SU-DHL-6 (cell line): ENCODE measurements around the gene FSTL4.

Experiments used
- H2AFZ ChIP-seq: fragments of 200-600 bp; sonication (generic); 2 replicates; pipeline ENCODE4 v1.6.1; 2014; ENCODE audit warnings: low read depth, mild to moderate bottlenecking, moderate library complexity, mixed read lengths, antibody characterized with exemption, low read length; ENCODE audit not compliant: severe bottlenecking
- H3F3A ChIP-seq: fragments of 200-600 bp; shearing (Covaris generic); 2 replicates; pipeline ENCODE4 v1.6.0; 2016; ENCODE audit warnings: antibody characterized with exemption, mild to moderate bottlenecking; ENCODE audit not compliant: insufficient read depth
- H3K27ac ChIP-seq: fragments of 200-600 bp; sonication (generic); 2 replicates; pipeline ENCODE4 v1.5.1; 2016; ENCODE audit warnings: low read depth, mild to moderate bottlenecking, low read length, moderate library complexity, mixed read lengths
- H3K27me3 ChIP-seq: fragments of 200-600 bp; sonication (generic), shearing (Covaris generic); 2 replicates; pipeline ENCODE4 v1.6.0; 2014; ENCODE audit warnings: mild to moderate bottlenecking, low read length
- H3K36me3 ChIP-seq: fragments of 200-600 bp; sonication (generic); 2 replicates; pipeline ENCODE4 v1.6.1; 2014; ENCODE audit warnings: mild to moderate bottlenecking, low read length, mixed read lengths
- H3K4me2 ChIP-seq: fragments of 300-600, 200-600 bp; shearing (Covaris generic), sonication (generic); 2 replicates; pipeline ENCODE4 v1.6.0; 2014; ENCODE audit warnings: low read length, low read depth, mild to moderate bottlenecking; ENCODE audit not compliant: poor library complexity, severe bottlenecking
- H3K4me3 ChIP-seq: fragments of 200-600 bp; sonication (generic); 2 replicates; pipeline ENCODE4 v1.5.1; 2014; ENCODE audit warnings: antibody characterized with exemption, low read length, mild to moderate bottlenecking, mixed read lengths; ENCODE audit not compliant: insufficient read depth, poor library complexity, severe bottlenecking
- H3K79me2 ChIP-seq: fragments of 200-600 bp; sonication (generic); 2 replicates; pipeline ENCODE4 v1.6.1; 2014; ENCODE audit warnings: mild to moderate bottlenecking, low read length, moderate library complexity; ENCODE audit not compliant: insufficient read depth
- H3K9ac ChIP-seq: fragments of 200-600 bp; sonication (generic); 2 replicates; pipeline ENCODE4 v1.7.0; 2014; ENCODE audit warnings: mild to moderate bottlenecking, low read length
- H3K9me2 ChIP-seq: fragments of 200-600 bp; sonication (generic); replicated peaks from 2 replicates; pipeline ENCODE4 v1.6.1; 2014; ENCODE audit warnings: low read length; ENCODE audit not compliant: insufficient read depth
- H3K9me3 ChIP-seq: fragments of 200-600 bp; sonication (generic); 2 replicates; pipeline ENCODE4 v1.6.1; 2014; ENCODE audit warnings: low read length, mixed read lengths; ENCODE audit not compliant: insufficient read depth
- H4K20me1 ChIP-seq: fragments of 200-600 bp; sonication (generic); 2 replicates; pipeline ENCODE4 v1.6.1; 2014; ENCODE audit warnings: low read depth, mild to moderate bottlenecking, antibody characterized with exemption, low read length, moderate library complexity, mixed read lengths
- EZH2phosphoT487 ChIP-seq: fragments of 200-600 bp; sonication (generic), shearing (Covaris generic); conservative IDR thresholded peaks from 2 replicates; pipeline ENCODE4 v1.6.1; 2018; ENCODE audit warnings: mild to moderate bottlenecking, antibody characterized with exemption, low read length, moderate library complexity, mixed read lengths
- TF ChIP-seq, protein P1 (sequence below): fragments of 200-600 bp; sonication (generic); IDR thresholded peaks from one replicate; pipeline ENCODE4 v1.5.1; 2017; ENCODE audit warnings: antibody characterized with exemption, mild to moderate bottlenecking, low read length, moderate library complexity; ENCODE audit not compliant: insufficient read depth, poor library complexity, severe bottlenecking

The FSTL4 gene

DNA sequence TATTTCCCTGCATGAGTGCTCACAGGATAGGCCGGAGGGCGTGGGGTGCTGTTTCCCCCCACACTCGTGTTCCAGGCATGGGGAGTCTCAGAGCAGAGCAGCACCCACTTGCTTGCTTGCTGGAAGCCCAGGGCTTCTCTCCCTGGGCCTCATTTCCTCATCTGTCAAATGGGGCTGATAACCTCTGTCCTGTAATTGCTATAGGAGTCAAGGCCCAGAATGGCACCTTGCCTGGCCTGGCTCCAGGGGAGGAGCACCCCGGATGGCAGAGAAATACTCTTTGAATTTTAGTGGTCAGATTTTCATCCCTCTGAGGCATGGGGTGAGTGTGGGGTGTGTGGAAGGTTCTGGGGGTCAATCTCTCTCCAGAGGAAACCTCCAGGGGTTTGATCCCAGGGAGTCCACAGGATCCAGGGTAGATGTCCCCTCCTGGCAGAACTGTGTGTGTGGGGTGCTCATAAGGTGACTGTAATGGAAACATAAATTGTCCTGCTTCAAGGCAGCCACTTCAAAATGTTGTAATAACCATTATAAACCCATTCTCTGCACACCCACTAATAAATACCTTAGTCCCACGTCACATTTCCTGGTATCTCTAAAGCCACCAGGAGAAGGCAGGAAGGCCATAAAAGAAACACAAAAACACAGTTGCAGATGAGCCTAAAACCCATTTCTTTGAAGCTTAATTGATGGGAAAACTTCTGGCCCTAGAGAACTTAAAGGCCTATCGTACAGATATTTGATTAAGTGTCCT is 272.2 kb downstream of the FSTL4 start:
- no peaks in the 10 kb centered on the region for H4K20me1 ChIP-seq
- no peaks in the 10 kb centered on the region for H3K9me3 ChIP-seq
- no peak for TF ChIP-seq EZH2phosphoT487
- TF ChIP-seq, protein P1, sequence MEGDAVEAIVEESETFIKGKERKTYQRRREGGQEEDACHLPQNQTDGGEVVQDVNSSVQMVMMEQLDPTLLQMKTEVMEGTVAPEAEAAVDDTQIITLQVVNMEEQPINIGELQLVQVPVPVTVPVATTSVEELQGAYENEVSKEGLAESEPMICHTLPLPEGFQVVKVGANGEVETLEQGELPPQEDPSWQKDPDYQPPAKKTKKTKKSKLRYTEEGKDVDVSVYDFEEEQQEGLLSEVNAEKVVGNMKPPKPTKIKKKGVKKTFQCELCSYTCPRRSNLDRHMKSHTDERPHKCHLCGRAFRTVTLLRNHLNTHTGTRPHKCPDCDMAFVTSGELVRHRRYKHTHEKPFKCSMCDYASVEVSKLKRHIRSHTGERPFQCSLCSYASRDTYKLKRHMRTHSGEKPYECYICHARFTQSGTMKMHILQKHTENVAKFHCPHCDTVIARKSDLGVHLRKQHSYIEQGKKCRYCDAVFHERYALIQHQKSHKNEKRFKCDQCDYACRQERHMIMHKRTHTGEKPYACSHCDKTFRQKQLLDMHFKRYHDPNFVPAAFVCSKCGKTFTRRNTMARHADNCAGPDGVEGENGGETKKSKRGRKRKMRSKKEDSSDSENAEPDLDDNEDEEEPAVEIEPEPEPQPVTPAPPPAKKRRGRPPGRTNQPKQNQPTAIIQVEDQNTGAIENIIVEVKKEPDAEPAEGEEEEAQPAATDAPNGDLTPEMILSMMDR, result no peak
- H3K79me2 ChIP-seq, result no peaks in the 10 kb centered on the region
- H3K4me2 ChIP-seq, result no peak overlapping the region
- no peaks in the 10 kb centered on the region for H3K27me3 ChIP-seq
- H3K9ac ChIP-seq, result no peak overlapping the region
- H3F3A ChIP-seq, result no peaks in the 10 kb centered on the region
- no peaks in the 10 kb centered on the region for H3K9me2 ChIP-seq
- no peak overlapping the region for H3K27ac ChIP-seq
- no peaks in the 10 kb centered on the region for H3K36me3 ChIP-seq
- H3K4me3 ChIP-seq, result no peak overlapping the region
- H2AFZ ChIP-seq, result no peak overlapping the region

DNA sequence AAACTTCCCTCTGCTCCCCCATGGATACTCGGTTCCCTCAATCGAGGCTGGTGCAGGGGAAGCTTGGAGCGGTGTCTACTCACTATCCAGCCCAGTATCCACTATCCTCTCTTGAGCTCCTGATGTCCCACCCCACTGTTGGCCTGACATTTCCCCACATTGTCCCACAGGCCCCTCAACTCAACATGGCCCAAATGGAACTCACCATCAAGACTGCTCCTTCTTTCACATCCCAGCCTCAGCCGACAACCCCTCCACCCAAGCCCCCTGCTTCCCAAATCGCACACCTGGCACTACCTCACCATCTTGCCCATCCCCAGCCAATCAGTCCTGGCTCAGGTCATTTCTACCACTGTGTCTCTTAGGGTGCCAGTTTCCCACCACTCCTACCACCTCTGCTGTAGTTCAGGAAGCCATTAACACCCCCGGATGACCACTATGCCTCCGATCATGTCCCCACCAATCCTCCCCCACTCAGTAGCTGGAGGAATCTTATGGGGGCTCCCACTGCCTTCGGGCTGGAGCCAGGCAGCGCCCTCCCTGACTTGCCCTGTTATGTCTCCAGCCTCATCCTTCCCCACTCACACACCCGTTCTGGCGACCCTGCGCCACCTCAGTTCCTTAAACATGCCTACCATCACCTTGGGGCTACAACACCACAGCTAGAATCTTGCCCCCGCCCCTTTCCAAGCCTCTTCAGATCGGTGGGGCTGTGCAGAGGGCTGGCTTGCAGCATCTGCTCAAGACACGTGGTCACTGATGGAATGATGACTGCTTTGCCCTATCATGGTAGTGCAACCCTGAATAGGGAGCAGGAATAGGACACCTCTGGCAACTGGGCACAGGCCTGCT is 273.6 kb downstream of the FSTL4 start:
- no peaks in the 10 kb centered on the region for H3F3A ChIP-seq
- H3K36me3 ChIP-seq, result no peaks in the 10 kb centered on the region
- no peaks in the 10 kb centered on the region for H3K27me3 ChIP-seq
- no peak overlapping the region for H3K9ac ChIP-seq
- no peak overlapping the region for H3K4me2 ChIP-seq
- no peak overlapping the region for H3K4me3 ChIP-seq
- TF ChIP-seq EZH2phosphoT487, result no peak
- TF ChIP-seq, protein P1, result no peak
- no peaks in the 10 kb centered on the region for H3K9me2 ChIP-seq
- H3K79me2 ChIP-seq, result no peaks in the 10 kb centered on the region
- no peaks in the 10 kb centered on the region for H3K9me3 ChIP-seq
- no peak overlapping the region for H2AFZ ChIP-seq
- no peaks in the 10 kb centered on the region for H4K20me1 ChIP-seq
- no peak overlapping the region for H3K27ac ChIP-seq

DNA sequence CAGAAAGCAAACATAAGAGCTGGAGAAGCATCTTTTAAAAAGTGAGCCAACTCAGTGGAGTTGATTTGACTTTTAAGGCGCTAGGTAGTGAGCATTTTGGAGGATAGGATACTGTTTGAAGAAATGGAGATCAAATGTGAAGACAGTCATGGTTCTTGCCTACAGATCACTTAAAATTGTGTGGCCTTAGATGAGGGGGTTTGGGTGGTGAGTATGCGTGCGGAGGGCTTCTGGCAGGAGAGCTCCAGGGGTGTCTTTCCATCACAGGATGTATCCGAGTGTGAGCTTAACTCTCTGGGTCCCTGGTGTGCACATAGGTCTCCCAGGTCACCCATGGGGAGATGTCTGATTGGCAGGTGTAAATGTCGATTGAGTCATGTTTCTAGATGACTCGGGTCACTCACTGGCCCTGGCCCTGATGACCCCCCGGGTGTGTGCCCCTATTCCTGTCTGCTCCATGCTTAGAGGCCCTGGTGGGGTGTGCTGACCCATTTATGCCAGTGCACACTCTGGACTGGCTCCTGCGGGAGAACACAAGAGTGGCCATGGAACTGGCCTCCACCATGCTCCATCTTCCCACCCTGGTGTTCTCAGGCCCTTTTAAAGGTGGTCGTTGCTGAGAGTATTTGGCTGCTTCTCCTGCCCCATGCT is 274.4 kb downstream of the FSTL4 start:
- Histone ChIP-seq H2AFZ (no peak overlapping the region), H3K9me2 (no peaks in the 10 kb centered on the region), H3K79me2 (no peaks in the 10 kb centered on the region), H4K20me1 (no peaks in the 10 kb centered on the region), H3K9ac (no peak overlapping the region), H3K4me3 (no peak overlapping the region), H3F3A (no peaks in the 10 kb centered on the region), H3K4me2 (no peak overlapping the region), H3K36me3 (no peaks in the 10 kb centered on the region), H3K27ac (no peak overlapping the region), H3K27me3 (no peaks in the 10 kb centered on the region), H3K9me3 (no peaks in the 10 kb centered on the region)
- TF ChIP-seq EZH2phosphoT487, result no peak
- TF ChIP-seq, protein P1, result no peak
